Keratinocyte (primary cell): ENCODE data around the gene ATP2B1.

Experiments used
- EZH2 ChIP-seq: IDR thresholded peaks from one replicate; pipeline ENCODE4 v1.6.1; 2012; ENCODE audit warnings: inconsistent platforms, mild to moderate bottlenecking, low read length, moderate library complexity
- TF ChIP-seq, protein P1 (sequence below), 3 experiments: IDR thresholded peaks in 1 of 3; conservative IDR thresholded peaks in 1 of 3; optimal IDR thresholded peaks in 1 of 3; 2 replicates in 2 of 3; 3 replicates in 1 of 3; pipeline versions ENCODE3 to v1.5.1; 2011; ENCODE audit warnings: low read length in 3 of 3, mild to moderate bottlenecking in 3 of 3, moderate library complexity in 2 of 3, control low read depth in 1 of 3, inconsistent platforms in 1 of 3; ENCODE audit not compliant: insufficient read depth in 2 of 3; ENCODE audit errors: extremely low read depth in 1 of 3

DNA sequence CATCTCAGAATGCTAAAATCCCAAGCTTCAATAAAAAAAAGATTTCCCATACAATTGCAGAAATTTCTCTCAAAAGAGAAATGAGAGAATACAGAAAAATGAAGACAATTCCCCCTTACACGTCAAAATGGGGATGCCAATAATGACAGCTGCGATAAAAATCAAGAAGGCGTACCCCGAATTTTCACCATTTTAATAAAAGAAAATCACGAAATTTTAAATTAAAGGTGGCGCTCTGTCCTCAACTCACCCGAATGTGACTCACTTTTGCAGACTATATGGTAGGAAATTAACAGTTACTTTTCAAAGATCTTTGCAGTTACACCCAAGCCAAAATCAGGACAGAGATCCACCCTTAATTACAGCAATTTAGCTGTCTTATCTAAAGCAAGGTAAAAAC, 2.1 kb downstream of the ATP2B1 start:
- TF ChIP-seq, protein P1, sequence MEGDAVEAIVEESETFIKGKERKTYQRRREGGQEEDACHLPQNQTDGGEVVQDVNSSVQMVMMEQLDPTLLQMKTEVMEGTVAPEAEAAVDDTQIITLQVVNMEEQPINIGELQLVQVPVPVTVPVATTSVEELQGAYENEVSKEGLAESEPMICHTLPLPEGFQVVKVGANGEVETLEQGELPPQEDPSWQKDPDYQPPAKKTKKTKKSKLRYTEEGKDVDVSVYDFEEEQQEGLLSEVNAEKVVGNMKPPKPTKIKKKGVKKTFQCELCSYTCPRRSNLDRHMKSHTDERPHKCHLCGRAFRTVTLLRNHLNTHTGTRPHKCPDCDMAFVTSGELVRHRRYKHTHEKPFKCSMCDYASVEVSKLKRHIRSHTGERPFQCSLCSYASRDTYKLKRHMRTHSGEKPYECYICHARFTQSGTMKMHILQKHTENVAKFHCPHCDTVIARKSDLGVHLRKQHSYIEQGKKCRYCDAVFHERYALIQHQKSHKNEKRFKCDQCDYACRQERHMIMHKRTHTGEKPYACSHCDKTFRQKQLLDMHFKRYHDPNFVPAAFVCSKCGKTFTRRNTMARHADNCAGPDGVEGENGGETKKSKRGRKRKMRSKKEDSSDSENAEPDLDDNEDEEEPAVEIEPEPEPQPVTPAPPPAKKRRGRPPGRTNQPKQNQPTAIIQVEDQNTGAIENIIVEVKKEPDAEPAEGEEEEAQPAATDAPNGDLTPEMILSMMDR (optimal IDR thresholded peaks at IDR 0.05 in 1 of 3, IDR thresholded peaks at IDR 0.05 in 1 of 3, conservative IDR thresholded peaks at IDR 0.05 in 1 of 3; ENCODE audit: extremely low read depth in 1 of 3, insufficient read depth in 2 of 3, low read length in 3 of 3), result no peak
- no peak for TF ChIP-seq EZH2
